Measurements from ENCODE around the gene AUTS2. TPM values are rescaled to one million over a fixed set of nuclear protein-coding genes. Genes with fewer than 3 reads are reported as not detected.

Gene AUTS2
- total RNA-seq, 1 experiment from 2014 or later, result 256 TPM

GRCh38 chr7:70553364-70553763 lies 955.1 kb downstream of the AUTS2 start:
- Histone ChIP-seq H3T11ph (ENCODE audit: low read length) (no peak overlapping the region), H3K79me2 (ENCODE audit: insufficient read depth, low read length) (no peaks in the 10 kb centered on the region), H3K79me1 (ENCODE audit: insufficient read depth, low read depth, low read length, poor library complexity, severe bottlenecking) (no peaks in the 10 kb centered on the region), H3K9ac (ENCODE audit: extremely low read depth, insufficient read length, low read length) (no peak overlapping the region), H2BK120ac (ENCODE audit: low read depth, low read length, poor library complexity, severe bottlenecking) (no peak overlapping the region), H3K14ac (ENCODE audit: insufficient read depth, low read length) (no peak overlapping the region), H3K4me1 (ENCODE audit: insufficient read depth, low read length) (no peaks in the 10 kb centered on the region), H4K8ac (replicated peaks; ENCODE audit: insufficient read length, low read depth, low read length) (no peak overlapping the region), H3K23me2 (ENCODE audit: insufficient read length, low read depth, low read length, poor library complexity, severe bottlenecking) (no peaks in the 10 kb centered on the region), H2AFZ (ENCODE audit: low read length) (no peak overlapping the region), H3K4ac (ENCODE audit: low read depth, low read length) (no peak overlapping the region), H3K9me3 (ENCODE audit: control insufficient read depth, low read depth, low read length) (no peaks in the 10 kb centered on the region), H4K20me1 (ENCODE audit: control insufficient read depth, insufficient read depth, insufficient read length) (no peaks in the 10 kb centered on the region), H3K27me3 (ENCODE audit: insufficient read depth, low read length) (no peaks in the 10 kb centered on the region), H3K23ac (ENCODE audit: insufficient read length, low read depth, low read length) (no peak overlapping the region), H3K56ac (ENCODE audit: insufficient read length, low read depth, low read length) (no peak overlapping the region), H4K5ac (ENCODE audit: insufficient read length, low read depth, low read length) (no peak overlapping the region), H4K91ac (ENCODE audit: insufficient read length, low read depth, low read length) (no peak overlapping the region), H2BK15ac (ENCODE audit: low read depth, low read length) (no peak overlapping the region), H3K27ac (ENCODE audit: insufficient read length, low read depth, low read length) (no peak overlapping the region), H2AK5ac (ENCODE audit: insufficient read length, low read length) (no peak overlapping the region), H3K4me2 (ENCODE audit: insufficient read depth, insufficient read length, low read length) (no peak overlapping the region), H2BK12ac (ENCODE audit: insufficient read length, low read depth, low read length) (no peak overlapping the region), H3K18ac (ENCODE audit: insufficient read length, low read depth, low read length) (no peak overlapping the region), H2BK20ac (ENCODE audit: low read depth, low read length, poor library complexity, severe bottlenecking) (no peak overlapping the region), H2BK5ac (ENCODE audit: insufficient read length, low read length) (no peak overlapping the region)
- Mint-ChIP-seq H3K4me1 (no peaks in the 10 kb centered on the region), H3K9me3 (peaks cover 6 to 10% of the 10 kb centered on the region in 2 experiments; a peak in 4 of 5 replicates), H3K36me3 (ENCODE audit: insufficient read depth in 1 of 3, low read depth in 3 of 3) (peaks cover 0 to 4% (median 2%) of the 10 kb centered on the region in 3 experiments; a peak in 3 of 7 replicates), H3K4me3 (no peak overlapping the region), H3K27ac (peak overlapping the region in 1 of 3 experiments; percentile 53; a peak in 1 of 7 replicates), H3K27me3 (ENCODE audit: low read depth) (peaks cover 3% of the 10 kb centered on the region; the same call in 1 of the 2 replicates)
- TF ChIP-seq CTCF (conservative IDR thresholded peaks at IDR 0.05), result no peak
- no CpG with 5 or more reads among the region's 1 CpG for WGBS (ENCODE audit: extremely low coverage, insufficient read length, low lambda C conversion rate)
- no peak for DNase-seq

Data from H9 (cell line).